ENCODE measurements around the gene TOP3B. TPM values are rescaled to one million over a fixed set of nuclear protein-coding genes. Genes with fewer than 3 reads are reported as not detected.

Gene TOP3B
- total RNA-seq, 1 donor from 2014 or later = 24.8 TPM

DNA sequence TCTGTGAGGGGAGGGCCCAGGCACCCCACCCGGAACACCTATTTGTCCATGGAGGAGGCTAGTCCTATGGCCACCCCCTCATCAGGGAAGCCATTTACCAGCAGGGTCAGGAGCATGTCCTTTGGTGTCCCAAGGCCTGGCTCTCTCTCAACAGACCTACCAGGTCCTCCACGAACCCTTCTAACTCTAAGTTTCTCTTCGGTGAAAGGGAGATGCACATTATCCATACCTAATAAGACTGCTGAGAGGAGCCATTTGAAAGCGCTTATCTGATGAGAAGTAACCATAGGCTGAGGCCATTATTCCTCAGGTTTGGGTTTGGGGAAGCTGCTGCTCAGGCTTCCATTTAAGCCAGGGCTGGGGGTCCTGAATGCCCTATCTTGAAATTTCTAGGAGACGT lies 9.2 kb upstream of the TOP3B start:
- Histone ChIP-seq H3K27me3 (peaks cover 8% of the 10 kb centered on the region), H3K27ac (no peak overlapping the region), H3K4me3 (no peak overlapping the region), H3K36me3 (no peaks in the 10 kb centered on the region), H3K9me3 (no peaks in the 10 kb centered on the region), H3K4me1 (no peaks in the 10 kb centered on the region)
- DNase-seq (no peak), ATAC-seq (no peak)
- intact Hi-C loops (cut with DNase I) = no loop called here
- no peak for TF ChIP-seq CTCF (IDR thresholded peaks at IDR 0.05)

GRCh38 chr22:21991304-21991596 lies 8.7 kb upstream of the TOP3B start:
- ATAC-seq (no peak), DNase-seq (no peak)
- TF ChIP-seq CTCF (IDR thresholded peaks at IDR 0.05) = no peak
- Histone ChIP-seq H3K36me3 (no peaks in the 10 kb centered on the region), H3K4me3 (no peak overlapping the region), H3K9me3 (no peaks in the 10 kb centered on the region), H3K4me1 (no peaks in the 10 kb centered on the region), H3K27me3 (peaks cover 8% of the 10 kb centered on the region), H3K27ac (no peak overlapping the region)
- intact Hi-C loops (cut with DNase I) = no loop called here

- Histone ChIP-seq H3K27me3 (peaks cover 8% of the 10 kb centered on the region), H3K27ac (no peak overlapping the region), H3K36me3 (no peaks in the 10 kb centered on the region), H3K4me1 (no peaks in the 10 kb centered on the region), H3K4me3 (no peak overlapping the region), H3K9me3 (no peaks in the 10 kb centered on the region)
- no peak for TF ChIP-seq CTCF (IDR thresholded peaks at IDR 0.05)
- intact Hi-C loops (cut with DNase I) = no loop called here
- no peak for DNase-seq
- ATAC-seq = no peak
These were observed 8.1 kb upstream of the TOP3B start for GRCh38 chr22:21990445-21991303.

DNA sequence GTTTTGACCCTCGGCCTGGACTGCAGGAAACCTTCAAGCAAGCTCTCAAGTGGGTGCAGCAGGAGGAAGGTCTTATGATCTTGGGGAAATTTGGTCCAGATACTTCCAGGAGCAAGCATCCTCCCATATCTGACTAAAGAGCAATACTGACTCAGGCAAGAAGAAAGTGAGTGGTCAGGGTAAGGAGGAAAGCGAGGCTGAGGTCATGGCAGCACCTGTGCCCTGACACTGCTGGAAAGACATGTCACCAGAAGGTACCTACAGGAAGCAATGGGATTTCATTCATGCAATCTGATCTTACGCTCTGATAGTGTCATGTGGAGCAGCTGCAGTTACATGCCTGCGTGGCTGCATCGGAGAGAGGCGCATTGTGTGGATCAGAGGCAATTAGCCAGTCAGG lies 6.5 kb upstream of the TOP3B start:
- no peaks in the 10 kb centered on the region for H3K9me3 ChIP-seq
- peaks cover 8% of the 10 kb centered on the region for H3K27me3 ChIP-seq
- intact Hi-C loops (cut with DNase I) = no loop called here
- no peak overlapping the region for H3K27ac ChIP-seq
- no peak overlapping the region for H3K4me3 ChIP-seq
- no peaks in the 10 kb centered on the region for H3K36me3 ChIP-seq
- TF ChIP-seq CTCF (IDR thresholded peaks at IDR 0.05) = no peak
- H3K4me1 ChIP-seq = no peaks in the 10 kb centered on the region
- ATAC-seq = no peak
- DNase-seq = no peak

DNA sequence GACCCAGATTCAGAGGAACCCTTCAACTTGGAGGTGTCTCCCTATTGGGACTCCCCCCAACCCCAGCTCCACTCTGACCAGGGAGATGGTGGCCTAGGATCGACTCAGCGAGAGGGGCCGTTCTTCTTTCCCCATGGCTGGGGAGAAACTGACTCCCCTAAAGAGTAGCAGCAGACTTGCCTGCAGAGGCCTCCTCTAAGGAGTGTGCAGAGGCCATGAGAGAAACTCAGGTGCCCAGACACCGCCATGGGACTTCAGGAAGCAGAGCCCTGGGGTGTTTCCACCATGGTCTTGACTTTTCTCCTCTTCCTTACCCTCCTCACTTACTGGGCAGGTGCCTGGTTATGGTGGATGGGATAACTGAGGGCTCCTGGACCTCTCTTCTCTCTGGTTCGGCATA lies 2.6 kb upstream of the TOP3B start:
- no peaks in the 10 kb centered on the region for H3K36me3 ChIP-seq
- peaks cover 11% of the 10 kb centered on the region for H3K4me1 ChIP-seq
- DNase-seq (no peak), ATAC-seq (no peak)
- no peak overlapping the region for H3K4me3 ChIP-seq
- no peaks in the 10 kb centered on the region for H3K27me3 ChIP-seq
- TF ChIP-seq CTCF (IDR thresholded peaks at IDR 0.05) = no peak
- H3K27ac ChIP-seq = no peak overlapping the region
- intact Hi-C loops (cut with DNase I) = no loop called here
- no peaks in the 10 kb centered on the region for H3K9me3 ChIP-seq

DNA sequence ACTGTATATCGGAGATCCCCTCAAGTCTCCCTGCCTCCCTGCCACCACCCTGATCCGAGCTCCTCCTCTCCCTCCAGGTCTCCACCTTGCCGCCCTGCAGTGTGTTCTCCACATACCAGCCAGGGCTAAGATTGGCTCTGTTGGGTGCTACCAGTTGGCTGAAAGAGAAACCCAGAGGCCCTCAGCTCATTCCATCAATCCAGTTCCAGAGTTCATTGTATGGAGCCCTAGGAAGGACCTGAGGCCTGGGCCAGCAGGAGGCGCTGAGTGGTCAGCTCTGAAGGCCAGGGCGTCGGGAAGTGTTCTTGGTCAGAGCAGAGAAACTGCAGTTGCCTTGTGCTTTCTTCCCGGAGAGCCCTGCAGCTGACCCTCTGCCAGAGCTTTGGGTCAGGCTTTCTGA lies 2.2 kb upstream of the TOP3B start:
- peak; percentile 14 for TF ChIP-seq CTCF (IDR thresholded peaks at IDR 0.05)
- H3K9me3 ChIP-seq = no peaks in the 10 kb centered on the region
- ATAC-seq = no peak

More for the DNA sequence above, 2.2 kb upstream of the TOP3B start:
- intact Hi-C loops (cut with DNase I) = no loop called here
- no peak for DNase-seq
- peaks cover 11% of the 10 kb centered on the region for H3K4me1 ChIP-seq
- H3K4me3 ChIP-seq = no peak overlapping the region
- H3K36me3 ChIP-seq = no peaks in the 10 kb centered on the region
- H3K27ac ChIP-seq = no peak overlapping the region
- H3K27me3 ChIP-seq = no peaks in the 10 kb centered on the region

Data from upper lobe of right lung (tissue), 1 donor.